ENCODE data around the gene TNFSF12.

The TNFSF12 gene

DNA sequence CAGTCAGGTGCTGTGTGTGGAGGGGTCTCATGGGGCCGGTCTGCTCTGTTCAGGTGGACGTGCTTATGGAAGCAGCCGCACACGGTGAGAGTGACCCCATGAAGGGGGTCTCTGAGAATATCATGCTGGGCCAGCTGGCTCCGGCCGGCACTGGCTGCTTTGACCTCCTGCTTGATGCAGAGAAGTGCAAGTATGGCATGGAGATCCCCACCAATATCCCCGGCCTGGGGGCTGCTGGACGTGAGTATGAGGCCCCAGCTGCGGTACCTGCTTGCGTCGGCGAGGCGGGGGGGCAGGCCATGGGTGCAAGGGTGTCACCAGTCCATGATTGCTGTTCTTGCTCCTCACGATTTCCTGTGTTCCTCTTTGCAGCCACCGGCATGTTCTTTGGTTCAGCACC is 36.8 kb upstream of the TNFSF12 start:
- Histone ChIP-seq H3K9me3 (ENCODE audit: control insufficient read depth in 2 of 2, low read length in 2 of 2) (no peaks in the 10 kb centered on the region), H3K27me3 (ENCODE audit: control insufficient read depth in 1 of 2, insufficient read depth in 2 of 2, low read length in 2 of 2) (no peaks in the 10 kb centered on the region), H3K36me3 (ENCODE audit: control insufficient read depth in 2 of 2, insufficient read depth in 2 of 2, low read length in 2 of 2) (peaks cover 45 to 48% of the 10 kb centered on the region in 2 donors), H3K9ac (ENCODE audit: low read length in 2 of 2) (no peak overlapping the region), H3K4me1 (ENCODE audit: control insufficient read depth, insufficient read depth, low read length) (no peaks in the 10 kb centered on the region), H3K4me3 (ENCODE audit: low read length in 2 of 2) (no peak overlapping the region), H3K27ac (ENCODE audit: low read length) (no peak overlapping the region)

DNA sequence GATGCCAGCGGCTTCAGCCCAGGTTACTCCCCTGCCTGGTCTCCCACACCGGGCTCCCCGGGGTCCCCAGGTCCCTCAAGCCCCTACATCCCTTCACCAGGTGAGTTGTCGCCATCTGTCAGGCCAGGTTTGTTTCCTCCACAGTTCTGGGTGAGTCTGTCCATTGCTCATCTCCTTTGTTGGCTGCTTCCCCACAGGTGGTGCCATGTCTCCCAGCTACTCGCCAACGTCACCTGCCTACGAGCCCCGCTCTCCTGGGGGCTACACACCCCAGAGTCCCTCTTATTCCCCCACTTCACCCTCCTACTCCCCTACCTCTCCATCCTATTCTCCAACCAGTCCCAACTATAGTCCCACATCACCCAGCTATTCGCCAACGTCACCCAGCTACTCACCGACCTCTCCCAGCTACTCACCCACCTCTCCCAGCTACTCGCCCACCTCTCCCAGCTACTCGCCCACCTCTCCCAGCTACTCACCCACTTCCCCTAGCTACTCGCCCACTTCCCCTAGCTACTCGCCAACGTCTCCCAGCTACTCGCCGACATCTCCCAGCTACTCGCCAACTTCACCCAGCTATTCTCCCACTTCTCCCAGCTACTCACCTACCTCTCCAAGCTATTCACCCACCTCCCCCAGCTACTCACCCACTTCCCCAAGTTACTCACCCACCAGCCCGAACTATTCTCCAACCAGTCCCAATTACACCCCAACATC is 35.9 kb upstream of the TNFSF12 start:
- H3K9ac ChIP-seq (ENCODE audit: low read length in 2 of 2): no peak overlapping the region
- no peak overlapping the region for H3K27ac ChIP-seq (ENCODE audit: low read length)
- no peak overlapping the region for H3K4me3 ChIP-seq (ENCODE audit: low read length in 2 of 2)
- H3K36me3 ChIP-seq (ENCODE audit: control insufficient read depth in 2 of 2, insufficient read depth in 2 of 2, low read length in 2 of 2): peaks cover 43 to 48% of the 10 kb centered on the region in 2 donors
- H3K9me3 ChIP-seq (ENCODE audit: control insufficient read depth in 2 of 2, low read length in 2 of 2): no peaks in the 10 kb centered on the region
- H3K27me3 ChIP-seq (ENCODE audit: control insufficient read depth in 1 of 2, insufficient read depth in 2 of 2, low read length in 2 of 2): no peaks in the 10 kb centered on the region
- H3K4me1 ChIP-seq (ENCODE audit: control insufficient read depth, insufficient read depth, low read length): no peaks in the 10 kb centered on the region

DNA sequence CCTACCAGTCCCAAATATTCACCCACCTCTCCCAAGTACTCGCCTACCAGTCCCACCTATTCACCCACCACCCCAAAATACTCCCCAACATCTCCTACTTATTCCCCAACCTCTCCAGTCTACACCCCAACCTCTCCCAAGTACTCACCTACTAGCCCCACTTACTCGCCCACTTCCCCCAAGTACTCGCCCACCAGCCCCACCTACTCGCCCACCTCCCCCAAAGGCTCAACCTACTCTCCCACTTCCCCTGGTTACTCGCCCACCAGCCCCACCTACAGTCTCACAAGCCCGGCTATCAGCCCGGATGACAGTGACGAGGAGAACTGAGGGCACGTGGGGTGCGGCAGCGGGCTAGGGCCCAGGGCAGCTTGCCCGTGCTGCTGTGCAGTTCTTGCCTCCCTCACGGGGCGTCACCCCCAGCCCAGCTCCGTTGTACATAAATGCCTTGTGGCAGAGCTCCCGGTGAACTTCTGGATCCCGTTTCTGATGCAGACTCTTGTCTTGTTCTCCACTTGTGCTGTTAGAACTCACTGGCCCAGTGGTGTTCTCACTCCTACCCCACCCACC is 34.9 kb upstream of the TNFSF12 start:
- Histone ChIP-seq H3K9ac (ENCODE audit: low read length in 2 of 2) (no peak overlapping the region), H3K27ac (ENCODE audit: low read length) (no peak overlapping the region), H3K27me3 (ENCODE audit: control insufficient read depth in 1 of 2, insufficient read depth in 2 of 2, low read length in 2 of 2) (no peaks in the 10 kb centered on the region), H3K4me3 (ENCODE audit: low read length in 2 of 2) (no peak overlapping the region), H3K36me3 (ENCODE audit: control insufficient read depth in 2 of 2, insufficient read depth in 2 of 2, low read length in 2 of 2) (peaks cover 34 to 41% of the 10 kb centered on the region in 2 donors), H3K4me1 (ENCODE audit: control insufficient read depth, insufficient read depth, low read length) (no peaks in the 10 kb centered on the region), H3K9me3 (ENCODE audit: control insufficient read depth in 2 of 2, low read length in 2 of 2) (no peaks in the 10 kb centered on the region)

DNA sequence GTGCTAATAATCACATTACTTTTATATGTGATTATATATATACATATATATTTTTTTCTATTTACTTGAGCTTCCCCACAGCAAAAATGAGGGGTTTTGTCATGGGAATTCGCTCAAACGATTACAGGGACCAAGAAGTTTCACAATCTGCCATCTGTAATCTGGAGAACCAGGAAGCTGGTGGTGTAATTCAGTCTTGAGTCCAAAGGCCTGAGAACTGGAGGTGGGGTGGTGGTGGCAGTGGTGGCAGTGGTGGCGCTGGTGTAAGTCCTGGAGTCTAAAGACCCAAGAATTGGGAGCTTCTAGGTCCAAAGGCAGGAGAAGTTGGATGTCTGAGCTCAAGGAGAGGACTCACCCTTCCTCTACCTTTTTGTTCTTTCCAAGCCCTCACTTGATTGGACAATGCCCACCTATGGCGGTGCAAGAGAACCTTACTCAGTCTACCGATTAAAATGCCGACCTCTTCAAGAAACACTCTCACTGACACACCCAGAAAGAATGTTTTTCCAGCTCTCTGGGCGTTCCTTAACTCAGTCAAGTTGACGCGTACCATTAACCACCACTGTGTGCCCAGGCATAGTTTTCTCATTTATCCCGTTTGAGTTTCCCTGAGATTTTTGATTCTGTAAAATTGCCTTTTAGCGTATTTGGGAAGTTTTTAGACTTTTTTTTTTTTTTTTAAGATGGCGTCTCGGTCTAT is 32.8 kb upstream of the TNFSF12 start:
- Histone ChIP-seq H3K9me3 (ENCODE audit: control insufficient read depth in 2 of 2, low read length in 2 of 2) (no peaks in the 10 kb centered on the region), H3K4me3 (ENCODE audit: low read length in 2 of 2) (no peak overlapping the region), H3K9ac (ENCODE audit: low read length in 2 of 2) (no peak overlapping the region), H3K36me3 (ENCODE audit: control insufficient read depth in 2 of 2, insufficient read depth in 2 of 2, low read length in 2 of 2) (peaks cover 23 to 27% of the 10 kb centered on the region in 2 donors), H3K27ac (ENCODE audit: low read length) (no peak overlapping the region), H3K4me1 (ENCODE audit: control insufficient read depth, insufficient read depth, low read length) (no peaks in the 10 kb centered on the region), H3K27me3 (ENCODE audit: control insufficient read depth in 1 of 2, insufficient read depth in 2 of 2, low read length in 2 of 2) (no peaks in the 10 kb centered on the region)

DNA sequence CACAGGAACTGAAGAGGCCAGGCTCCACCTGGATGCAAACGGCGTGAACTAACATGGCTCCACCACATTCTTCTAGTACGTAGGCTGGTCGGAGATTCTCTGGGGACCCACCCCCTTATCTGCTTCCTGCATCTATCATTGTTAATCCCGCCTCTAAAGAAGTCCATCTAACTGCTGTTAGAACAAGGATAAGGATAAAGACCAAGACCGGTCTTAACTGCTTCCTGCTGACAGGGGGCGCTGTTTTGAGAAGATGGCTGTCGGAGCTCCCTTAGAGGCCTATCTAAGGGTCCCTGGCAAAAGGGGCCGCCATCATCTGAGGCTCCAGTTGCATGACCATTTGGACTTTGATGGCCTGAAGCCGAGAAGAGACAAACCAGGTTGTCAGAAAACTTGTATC is 25.8 kb upstream of the TNFSF12 start:
- no peaks in the 10 kb centered on the region for H3K36me3 ChIP-seq (ENCODE audit: control insufficient read depth in 2 of 2, insufficient read depth in 2 of 2, low read length in 2 of 2)

DNA sequence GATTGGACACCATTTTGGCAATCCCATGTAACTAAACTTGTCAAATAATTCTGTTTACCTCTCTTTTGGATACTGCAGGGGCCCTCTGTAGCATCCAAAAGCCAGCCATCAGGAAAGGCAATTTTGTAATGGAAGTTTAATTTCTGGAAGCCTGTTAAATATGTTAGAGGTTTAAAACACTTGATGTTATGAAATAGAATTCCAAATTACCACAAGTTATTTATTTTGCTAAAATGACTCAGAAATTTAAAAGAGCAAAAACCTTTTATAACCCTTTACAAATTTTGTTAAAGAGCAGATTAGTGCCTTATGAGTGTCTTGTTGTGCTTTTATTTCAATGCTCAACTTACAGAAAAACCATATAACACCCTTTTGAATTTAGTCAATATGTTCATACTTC is 20.0 kb upstream of the TNFSF12 start:
- Histone ChIP-seq H3K9me3 (ENCODE audit: control insufficient read depth in 2 of 2, low read length in 2 of 2) (no peaks in the 10 kb centered on the region), H3K36me3 (ENCODE audit: control insufficient read depth in 2 of 2, insufficient read depth in 2 of 2, low read length in 2 of 2) (no peaks in the 10 kb centered on the region), H3K27ac (ENCODE audit: low read length) (no peak overlapping the region), H3K27me3 (ENCODE audit: control insufficient read depth in 1 of 2, insufficient read depth in 2 of 2, low read length in 2 of 2) (no peaks in the 10 kb centered on the region), H3K4me3 (ENCODE audit: low read length in 2 of 2) (no peak overlapping the region), H3K9ac (ENCODE audit: low read length in 2 of 2) (no peak overlapping the region), H3K4me1 (ENCODE audit: control insufficient read depth, insufficient read depth, low read length) (no peaks in the 10 kb centered on the region)

More for the DNA sequence above, 25.8 kb upstream of the TNFSF12 start:
- Histone ChIP-seq H3K27me3 (ENCODE audit: control insufficient read depth in 1 of 2, insufficient read depth in 2 of 2, low read length in 2 of 2) (no peaks in the 10 kb centered on the region), H3K9me3 (ENCODE audit: control insufficient read depth in 2 of 2, low read length in 2 of 2) (no peaks in the 10 kb centered on the region), H3K27ac (ENCODE audit: low read length) (no peak overlapping the region), H3K4me1 (ENCODE audit: control insufficient read depth, insufficient read depth, low read length) (no peaks in the 10 kb centered on the region), H3K9ac (ENCODE audit: low read length in 2 of 2) (no peak overlapping the region), H3K4me3 (ENCODE audit: low read length in 2 of 2) (no peak overlapping the region)

DNA sequence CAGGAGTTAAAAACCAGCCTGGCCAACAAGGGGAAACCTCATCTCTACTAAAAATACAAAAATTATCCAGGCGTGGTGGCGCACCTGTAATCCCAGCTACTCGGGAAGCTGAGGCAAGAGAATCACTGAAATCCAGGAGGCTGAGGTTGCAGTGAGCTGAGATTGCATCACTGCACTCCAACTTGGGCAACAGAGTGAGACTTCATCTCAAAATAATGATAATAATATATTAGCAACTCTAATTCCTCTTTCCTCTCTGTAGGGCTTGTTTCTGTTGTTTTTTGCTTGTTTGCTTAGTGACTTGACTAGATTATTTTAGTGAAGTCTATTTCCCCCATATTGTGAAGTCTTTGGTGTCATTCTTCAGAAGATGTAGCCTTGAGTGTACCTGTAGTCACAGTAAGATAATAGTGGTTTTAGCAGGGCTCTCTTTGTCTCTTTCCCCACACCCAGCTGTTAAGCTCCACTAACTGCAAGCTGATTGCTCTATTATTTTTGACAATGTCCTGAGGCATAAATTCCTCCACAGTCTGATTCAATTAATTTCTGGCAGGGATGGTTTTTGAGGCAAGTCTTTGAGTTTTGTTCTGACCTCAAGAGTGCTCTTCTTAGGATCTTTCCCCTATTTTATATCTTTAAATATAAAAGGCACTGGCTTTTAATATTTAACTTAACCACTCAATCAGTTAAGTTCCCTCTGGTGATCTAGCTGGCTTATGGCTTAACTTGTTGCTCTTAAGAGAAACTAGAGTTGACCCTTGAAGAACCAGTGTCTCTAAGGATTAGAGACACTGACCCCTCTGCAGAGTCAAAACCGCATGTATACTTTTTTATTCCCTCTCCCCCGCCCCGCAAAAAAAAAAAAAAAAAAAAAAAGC is 18.6 kb upstream of the TNFSF12 start:
- no peak overlapping the region for H3K27ac ChIP-seq (ENCODE audit: low read length)
- no peaks in the 10 kb centered on the region for H3K27me3 ChIP-seq (ENCODE audit: control insufficient read depth in 1 of 2, insufficient read depth in 2 of 2, low read length in 2 of 2)
- H3K9me3 ChIP-seq (ENCODE audit: control insufficient read depth in 2 of 2, low read length in 2 of 2): no peaks in the 10 kb centered on the region
- no peaks in the 10 kb centered on the region for H3K36me3 ChIP-seq (ENCODE audit: control insufficient read depth in 2 of 2, insufficient read depth in 2 of 2, low read length in 2 of 2)
- no peak overlapping the region for H3K9ac ChIP-seq (ENCODE audit: low read length in 2 of 2)
- no peak overlapping the region for H3K4me3 ChIP-seq (ENCODE audit: low read length in 2 of 2)
- H3K4me1 ChIP-seq (ENCODE audit: control insufficient read depth, insufficient read depth, low read length): no peaks in the 10 kb centered on the region

DNA sequence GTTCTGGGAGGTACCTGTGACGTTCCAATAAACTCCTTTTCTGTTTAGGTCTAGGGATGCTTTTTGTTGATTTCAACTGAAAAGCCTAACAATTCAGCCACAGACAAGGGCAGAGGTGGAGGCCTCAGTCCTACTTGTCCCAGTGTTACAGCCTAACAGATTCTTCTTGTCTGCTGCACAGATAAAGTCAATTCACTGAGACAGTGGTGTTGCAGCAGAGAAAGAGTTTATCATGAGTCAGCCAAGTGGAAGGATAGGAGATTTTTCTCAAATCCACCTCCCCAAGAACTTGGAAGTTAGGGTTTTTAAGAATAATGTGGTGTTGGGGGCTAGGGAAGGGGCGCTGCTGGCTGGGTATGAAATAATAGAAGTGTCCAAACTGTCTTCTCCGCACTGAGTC is 10.8 kb upstream of the TNFSF12 start:
- Histone ChIP-seq H3K4me3 (ENCODE audit: low read length in 2 of 2) (no peak overlapping the region), H3K4me1 (ENCODE audit: control insufficient read depth, insufficient read depth, low read length) (no peaks in the 10 kb centered on the region), H3K9ac (ENCODE audit: low read length in 2 of 2) (no peak overlapping the region), H3K36me3 (ENCODE audit: control insufficient read depth in 2 of 2, insufficient read depth in 2 of 2, low read length in 2 of 2) (no peaks in the 10 kb centered on the region), H3K27me3 (ENCODE audit: control insufficient read depth in 1 of 2, insufficient read depth in 2 of 2, low read length in 2 of 2) (peaks cover 0 to 3% of the 10 kb centered on the region in 2 donors), H3K9me3 (ENCODE audit: control insufficient read depth in 2 of 2, low read length in 2 of 2) (peaks cover 0 to 5% of the 10 kb centered on the region in 2 donors), H3K27ac (ENCODE audit: low read length) (no peak overlapping the region)

DNA sequence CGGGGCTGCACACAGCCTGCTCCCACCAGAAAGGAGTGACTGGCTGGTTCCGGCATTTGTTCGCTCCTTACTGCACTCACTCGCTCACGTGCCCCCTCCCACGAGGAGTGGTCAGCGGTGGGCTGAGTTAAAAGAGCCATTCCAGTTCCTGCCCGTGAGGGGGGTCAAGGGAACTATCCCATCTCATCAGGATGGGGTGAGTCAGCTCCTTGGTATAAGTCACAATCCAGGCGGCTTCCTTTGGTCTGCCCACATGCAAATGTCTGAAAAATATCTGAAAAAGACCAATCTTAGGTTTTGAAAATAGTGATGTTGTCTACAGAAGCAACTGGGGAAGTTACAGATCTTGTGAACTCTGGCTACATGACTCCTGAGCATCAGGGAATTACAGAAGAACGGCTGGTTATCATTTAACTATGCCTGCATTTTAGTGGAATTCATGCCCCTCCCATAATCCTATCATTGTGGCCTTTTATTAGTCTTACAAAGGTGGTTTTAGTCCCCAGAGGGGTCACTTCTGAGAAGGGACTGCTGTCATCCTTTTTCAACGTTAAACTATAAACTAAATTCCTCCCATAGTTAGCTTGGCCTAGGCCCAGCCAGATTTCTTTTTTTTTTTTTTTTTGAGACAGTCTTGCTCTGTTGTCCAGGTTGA is 9.8 kb upstream of the TNFSF12 start:
- Histone ChIP-seq H3K9me3 (ENCODE audit: control insufficient read depth in 2 of 2, low read length in 2 of 2) (peaks cover 0 to 5% of the 10 kb centered on the region in 2 donors), H3K9ac (ENCODE audit: low read length in 2 of 2) (no peak overlapping the region), H3K27me3 (ENCODE audit: control insufficient read depth in 1 of 2, insufficient read depth in 2 of 2, low read length in 2 of 2) (peaks cover 0 to 3% of the 10 kb centered on the region in 2 donors), H3K36me3 (ENCODE audit: control insufficient read depth in 2 of 2, insufficient read depth in 2 of 2, low read length in 2 of 2) (no peaks in the 10 kb centered on the region), H3K4me3 (ENCODE audit: low read length in 2 of 2) (no peak overlapping the region), H3K4me1 (ENCODE audit: control insufficient read depth, insufficient read depth, low read length) (no peaks in the 10 kb centered on the region), H3K27ac (ENCODE audit: low read length) (no peak overlapping the region)

DNA sequence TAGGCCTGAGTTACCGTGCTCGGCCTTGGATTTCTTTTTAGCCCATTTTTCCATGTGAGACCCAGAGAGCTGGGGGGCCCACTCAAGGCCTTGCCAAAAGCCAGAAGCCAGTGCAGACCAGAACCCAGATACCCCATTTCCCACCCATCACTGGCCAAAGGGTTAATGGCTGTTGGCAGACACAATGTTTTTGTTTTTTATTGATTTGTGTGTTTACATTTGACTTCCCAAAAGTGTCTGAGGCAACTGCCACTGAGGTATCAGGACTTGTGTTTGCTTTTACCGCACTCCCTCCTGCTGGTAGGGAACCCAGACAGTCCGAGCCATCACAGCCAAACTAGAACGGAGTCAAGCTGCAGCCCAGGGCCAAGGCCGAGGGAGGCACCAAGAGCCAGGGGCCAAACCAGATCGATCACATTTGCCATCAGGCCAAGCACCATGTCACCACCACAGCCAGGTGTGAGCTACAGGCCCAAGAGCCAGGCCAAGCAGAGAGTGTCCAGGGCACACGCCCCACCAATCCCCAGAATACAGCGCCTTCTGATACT is 7.7 kb upstream of the TNFSF12 start:
- Histone ChIP-seq H3K4me1 (ENCODE audit: control insufficient read depth, insufficient read depth, low read length) (no peaks in the 10 kb centered on the region), H3K36me3 (ENCODE audit: control insufficient read depth in 2 of 2, insufficient read depth in 2 of 2, low read length in 2 of 2) (no peaks in the 10 kb centered on the region), H3K27me3 (ENCODE audit: control insufficient read depth in 1 of 2, insufficient read depth in 2 of 2, low read length in 2 of 2) (peaks cover 0 to 3% of the 10 kb centered on the region in 2 donors), H3K9ac (ENCODE audit: low read length in 2 of 2) (no peak overlapping the region), H3K4me3 (ENCODE audit: low read length in 2 of 2) (no peak overlapping the region), H3K27ac (ENCODE audit: low read length) (no peak overlapping the region), H3K9me3 (ENCODE audit: control insufficient read depth in 2 of 2, low read length in 2 of 2) (peaks cover 0 to 5% of the 10 kb centered on the region in 2 donors)

Measured in stomach smooth muscle (tissue), 2 donors.